ENCODE measurements around the gene VKORC1L1. TPM values are rescaled to one million over a fixed set of nuclear protein-coding genes. Genes with fewer than 3 reads are reported as not detected.

VKORC1L1 gene
- total and polyA plus RNA-seq, 9 of the 15 experiments (the other 6 are each of a cell fraction or from before 2014, with no cell fraction given): 6.8 to 36.5 (median 19.3) TPM

GRCh38 chr7:65912237-65912636, 39.4 kb downstream of the VKORC1L1 start:
- 88% methylated on average over 7 of the region's 7 CpGs for WGBS (ENCODE audit: insufficient coverage, low coverage, missing lambda C conversion rate)
- DNase-seq (ENCODE audit: extremely low read depth in 1 of 4, low spot score in 3 of 4) (no peak), ATAC-seq (no peak), FAIRE-seq (no peak)
- Histone ChIP-seq H3K9me3 (replicated peaks; ENCODE audit: control insufficient read depth, insufficient read depth, low read depth, low read length) (no peaks in the 10 kb centered on the region), H4K20me1 (replicated peaks; ENCODE audit: control insufficient read depth, insufficient read depth, low read length) (no peaks in the 10 kb centered on the region), H3K27ac (ENCODE audit: extremely low read depth, low read depth, low read length) (no peak overlapping the region), H3K4me1 (replicated peaks in 1 of 2; ENCODE audit: control insufficient read depth in 2 of 2, insufficient read depth in 2 of 2, low read length in 2 of 2) (no peaks in the 10 kb centered on the region), H3K9me1 (ENCODE audit: control insufficient read depth, insufficient read depth, low read length) (no peaks in the 10 kb centered on the region), H3K9ac (ENCODE audit: insufficient read depth in 1 of 2, low read depth in 2 of 2, low read length in 2 of 2) (no peak overlapping the region), H3K4me2 (ENCODE audit: insufficient read depth, low read length) (no peak overlapping the region), H2AFZ (ENCODE audit: low read depth, low read length) (no peak overlapping the region), H3K27me3 (ENCODE audit: control insufficient read depth in 2 of 2, insufficient read depth in 2 of 2, low read length in 2 of 2) (no peaks in the 10 kb centered on the region), H3K4me3 (no peak overlapping the region), H3K36me3 (ENCODE audit: control insufficient read depth, insufficient read depth, low read length) (peaks cover 21% of the 10 kb centered on the region; the same call in 2 of the 3 replicates), H3K79me2 (ENCODE audit: control insufficient read depth, insufficient read depth, low read length) (peaks cover 49% of the 10 kb centered on the region)
- CTCF ChIA-PET (ENCODE audit: low intra/inter-chr PET ratio): no interaction called here
- BruUV-seq (replicated peaks): no TSS peak
- TF ChIP-seq CBX2 (IDR thresholded peaks at IDR 0.05; ENCODE audit: insufficient read depth, low read length, poor library complexity, severe bottlenecking) (no peak), KLF16 (IDR thresholded peaks at IDR 0.05) (no peak), ERF (CRISPR knock-in tag; IDR thresholded peaks at IDR 0.05) (no peak), DLX4 (CRISPR knock-in tag; IDR thresholded peaks at IDR 0.05) (no peak), SRF (CRISPR knock-in tag; IDR thresholded peaks at IDR 0.05) (no peak)
- POLR2A ChIA-PET: interaction anchor here (0.7 kb wide), 1 partner anchor 27 kb away, joined by 4 read pairs; no protein-coding TSS in a partner anchor
- in situ Hi-C loops (cut with MboI) (no loop called here), intact Hi-C loops (cut with micrococcal nuclease) (no loop called here)
